ENCODE results near the gene ROCK1.

ROCK1 gene

DNA sequence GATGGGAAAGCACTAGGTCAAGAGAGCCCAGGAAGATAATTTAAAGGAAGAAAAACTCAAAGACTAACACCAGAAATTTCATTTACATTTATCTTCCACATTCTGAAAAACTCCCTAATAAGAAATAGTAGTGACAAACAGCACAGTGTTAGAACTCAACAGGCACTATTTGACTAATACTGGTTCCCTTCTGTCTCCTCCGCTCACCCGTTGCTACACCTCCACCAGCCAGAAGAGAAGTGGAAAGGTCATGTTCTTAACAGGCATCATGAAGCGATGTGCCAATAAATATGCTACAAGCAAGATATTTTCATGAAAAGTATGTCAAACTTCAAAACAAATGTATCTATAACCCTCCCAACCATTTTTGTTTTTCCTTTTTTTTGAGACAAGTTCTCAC lies 5.7 kb downstream of the ROCK1 start:
- no peak for DNase-seq (ENCODE audit: low spot score)

DNA sequence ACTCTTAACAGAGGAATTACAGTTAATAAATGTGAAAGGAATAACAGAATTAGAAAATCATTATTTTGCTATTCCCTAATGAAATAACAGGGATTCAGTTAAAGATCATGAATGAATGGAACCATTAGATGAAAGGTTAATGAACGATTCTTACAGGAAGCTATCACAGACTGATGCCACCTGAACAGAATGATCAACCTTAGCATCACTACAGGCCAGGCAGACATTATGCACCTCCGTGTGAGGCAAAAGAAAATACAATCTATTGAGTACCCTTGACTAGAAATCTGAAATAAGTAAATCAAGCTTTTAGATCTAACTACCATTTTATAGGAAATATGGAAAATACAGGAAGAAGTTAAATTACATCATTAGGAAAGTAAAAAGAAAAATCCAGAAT lies 10.4 kb downstream of the ROCK1 start:
- DNase-seq (ENCODE audit: low spot score): no peak

DNA sequence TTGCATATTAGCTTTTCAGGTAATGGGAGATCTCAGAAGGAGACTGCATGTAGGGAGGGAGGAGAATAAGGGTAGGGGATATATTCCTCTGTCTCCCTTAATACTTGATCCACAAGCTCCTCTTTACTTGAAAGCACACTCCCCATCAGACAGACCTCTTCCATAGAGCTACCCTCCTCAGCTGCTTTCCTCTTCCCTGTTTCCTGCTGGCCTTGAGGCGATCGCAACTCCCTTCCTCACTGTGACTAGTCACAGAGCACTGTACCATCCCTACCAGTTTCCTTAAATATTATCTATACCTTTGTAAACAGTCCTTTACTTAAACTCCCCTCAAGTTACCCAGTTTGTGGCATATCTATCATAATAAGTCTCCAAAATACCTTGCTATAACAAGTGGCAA lies 10.9 kb downstream of the ROCK1 start:
- no peak for DNase-seq (ENCODE audit: low spot score)

DNA sequence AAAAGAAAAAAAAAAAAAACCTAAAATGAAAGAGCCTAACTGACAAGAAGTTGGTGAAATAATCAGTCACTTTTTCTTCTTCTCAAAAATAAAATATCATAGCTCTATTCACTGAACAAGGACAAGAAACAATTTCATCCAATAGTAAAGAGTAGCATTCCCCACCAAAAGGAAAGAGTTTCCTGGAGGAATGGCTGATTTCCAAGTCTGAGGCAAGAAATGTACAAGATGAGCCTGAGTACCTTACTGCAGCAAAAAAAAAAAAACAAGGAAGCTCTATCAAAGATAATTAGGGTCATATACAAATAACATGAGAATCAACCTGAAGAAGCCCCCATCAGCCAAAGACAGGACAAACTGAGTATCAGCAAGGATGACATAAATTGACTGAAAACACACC lies 11.5 kb downstream of the ROCK1 start:
- DNase-seq (ENCODE audit: low spot score): no peak

DNA sequence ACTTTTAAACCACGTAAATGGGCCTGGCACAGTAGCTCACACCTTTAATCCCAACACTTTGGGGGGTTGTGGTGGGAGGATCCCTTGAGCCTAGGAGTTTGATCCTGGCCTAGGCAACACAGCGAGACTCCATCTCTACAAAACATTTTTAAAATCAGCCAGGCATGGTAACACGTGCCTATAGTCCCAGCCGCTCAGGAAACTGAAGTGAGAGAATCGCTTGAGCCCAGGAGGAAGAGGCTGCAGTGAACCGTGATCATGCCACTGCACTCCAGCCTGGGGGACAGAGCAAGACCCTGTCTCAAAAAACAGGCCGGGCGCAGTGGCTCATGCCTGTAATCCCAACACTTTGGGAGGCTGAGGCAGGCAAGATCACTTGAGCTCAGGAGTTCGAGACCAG lies 12.2 kb downstream of the ROCK1 start:
- no peak for DNase-seq (ENCODE audit: low spot score)

DNA sequence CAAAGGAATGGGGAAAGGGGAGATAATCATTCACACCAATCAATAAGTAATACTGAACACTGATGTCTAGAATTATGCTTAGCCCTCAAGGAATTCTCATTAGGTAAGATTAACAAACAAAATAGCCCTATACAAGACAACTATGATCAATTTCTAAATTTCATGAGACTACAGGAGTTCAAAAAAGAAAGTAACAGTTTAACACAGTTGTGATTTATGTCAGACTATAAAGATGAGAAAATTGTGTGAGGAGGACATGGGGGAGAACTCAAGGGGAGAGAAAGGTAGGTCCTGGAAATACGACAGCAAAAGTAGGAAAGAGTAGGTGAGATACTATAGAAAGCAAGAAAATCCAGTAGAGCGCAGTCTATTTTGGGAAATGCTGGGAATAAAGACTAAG lies 14.9 kb downstream of the ROCK1 start:
- no peak for DNase-seq (ENCODE audit: low spot score)

DNA sequence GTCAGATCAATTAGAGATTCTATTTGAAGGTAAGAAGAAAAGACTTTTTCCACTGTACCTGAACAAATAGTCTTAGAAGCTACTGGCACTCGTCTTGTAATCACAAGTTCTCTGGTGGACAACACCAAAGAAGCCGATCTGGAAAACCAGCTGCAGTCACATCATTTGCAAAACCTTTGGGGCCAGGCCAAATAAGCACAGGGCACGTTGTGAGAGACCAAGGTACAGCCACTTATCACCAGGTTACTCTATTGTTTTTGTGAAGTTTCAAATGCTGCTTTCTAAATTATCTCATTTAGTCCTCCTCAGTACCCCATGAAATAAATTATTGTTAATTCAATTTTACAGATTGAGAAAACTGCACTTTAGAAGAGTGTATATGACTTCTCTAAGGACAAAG lies 18.5 kb downstream of the ROCK1 start:
- no peak for DNase-seq (ENCODE audit: low spot score)

DNA sequence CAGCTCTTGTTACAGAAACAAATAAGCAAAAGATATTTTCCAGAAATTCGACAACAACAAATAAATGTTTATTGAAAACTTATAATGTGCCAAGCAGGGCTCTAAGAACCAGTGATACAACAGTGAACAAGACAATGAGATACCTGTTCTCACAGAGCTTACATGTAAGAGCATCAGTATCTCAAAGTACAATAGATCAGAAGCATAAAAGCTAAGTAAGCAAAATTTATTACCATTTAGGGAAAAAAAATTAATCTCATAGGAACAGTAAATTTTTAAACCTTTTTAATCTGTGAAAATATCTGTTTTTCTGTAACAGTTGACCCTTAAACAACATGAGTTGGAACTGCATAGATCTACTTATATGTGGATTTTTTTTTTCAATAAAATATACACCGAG lies 20.9 kb downstream of the ROCK1 start:
- no peak for DNase-seq (ENCODE audit: low spot score)

DNA sequence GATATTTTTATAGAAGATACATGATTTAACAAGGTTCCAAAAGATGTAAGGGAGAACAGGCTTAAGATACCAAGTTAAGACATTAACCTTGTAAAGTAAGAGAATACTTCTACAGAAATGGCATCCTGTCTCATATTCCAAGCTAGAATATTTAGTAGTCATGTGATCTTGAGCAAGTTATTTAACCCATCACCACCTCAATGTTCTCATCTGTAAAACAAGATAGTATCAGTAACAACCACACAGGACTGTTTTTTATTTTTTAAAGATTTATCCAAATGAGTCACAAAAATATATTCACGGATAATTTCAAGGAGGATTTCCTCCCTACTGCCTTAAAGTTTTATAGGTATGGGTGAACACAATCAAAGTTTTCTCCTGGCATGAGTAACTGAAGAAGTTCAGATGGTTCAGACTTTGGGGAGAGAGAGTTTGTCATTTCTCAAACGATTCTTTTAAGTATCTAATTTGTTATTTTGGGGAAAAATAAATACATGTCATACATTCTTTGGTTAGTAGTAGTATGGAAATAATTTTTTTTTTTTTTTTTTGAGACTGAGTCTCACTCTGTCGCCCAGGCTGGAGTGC lies 25.9 kb downstream of the ROCK1 start:
- DNase-seq (ENCODE audit: low spot score): no peak

DNA sequence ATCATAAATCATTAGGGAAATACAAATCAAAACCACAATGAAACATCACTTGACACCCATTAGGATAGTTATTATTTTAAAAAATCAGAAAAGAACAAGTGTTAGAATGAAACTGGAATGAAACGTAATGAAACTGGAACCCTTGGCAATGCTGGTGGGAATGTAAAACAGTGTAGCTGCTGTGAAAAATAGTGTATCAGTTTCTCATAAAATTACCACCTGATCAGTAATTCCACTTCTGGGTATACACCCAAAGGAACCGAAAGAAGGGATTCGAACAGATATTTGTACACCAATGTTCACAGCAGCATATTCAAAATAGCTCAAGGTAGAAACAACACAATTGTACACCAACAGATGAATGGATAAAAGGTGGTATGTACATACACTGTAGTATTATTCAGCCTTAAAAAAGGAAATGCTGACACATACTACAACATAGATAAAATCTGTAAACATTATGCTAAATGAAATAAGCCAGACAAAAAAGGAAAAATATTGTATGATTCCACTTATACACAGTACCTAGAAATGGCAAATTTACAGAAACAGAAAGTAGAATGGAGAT lies 27.0 kb downstream of the ROCK1 start:
- no peak for DNase-seq (ENCODE audit: low spot score)

DNA sequence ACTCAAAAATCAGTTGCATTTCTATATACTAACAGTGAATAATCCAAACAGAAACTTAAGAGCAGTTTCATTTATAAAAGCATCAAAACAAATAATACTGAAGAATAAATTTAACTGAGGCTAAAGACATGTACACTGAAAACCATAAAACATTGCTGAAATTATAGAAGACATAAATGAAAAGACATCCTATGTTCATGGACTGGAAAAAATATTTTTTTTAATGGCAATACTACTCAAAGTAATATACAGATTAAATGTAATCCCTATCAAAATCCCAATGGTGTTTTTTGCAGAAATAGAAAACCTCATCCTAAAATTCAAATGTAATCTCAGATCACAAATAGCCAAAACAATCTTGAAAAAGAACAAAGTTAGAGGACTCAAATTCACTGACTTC lies 28.6 kb downstream of the ROCK1 start:
- DNase-seq (ENCODE audit: low spot score): no peak

DNA sequence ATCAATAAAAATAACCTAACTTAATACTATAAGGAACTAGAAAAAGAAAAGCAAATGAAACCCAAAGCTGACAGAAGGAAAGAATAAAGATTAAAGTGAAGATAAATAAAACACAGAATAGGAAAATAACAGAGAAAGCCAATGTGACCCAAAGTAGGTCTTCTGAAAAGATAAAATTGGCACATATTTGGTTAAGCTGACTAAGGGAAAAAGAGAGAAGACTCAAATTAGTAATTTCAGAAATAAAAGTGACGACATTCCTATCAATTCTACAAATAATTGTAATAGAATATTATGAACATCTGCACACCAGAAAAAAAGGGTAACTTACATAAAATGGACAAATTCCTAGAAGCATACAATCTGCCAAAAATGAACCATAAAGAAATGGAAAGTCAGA lies 30.2 kb downstream of the ROCK1 start:
- no peak for DNase-seq (ENCODE audit: low spot score)

DNA sequence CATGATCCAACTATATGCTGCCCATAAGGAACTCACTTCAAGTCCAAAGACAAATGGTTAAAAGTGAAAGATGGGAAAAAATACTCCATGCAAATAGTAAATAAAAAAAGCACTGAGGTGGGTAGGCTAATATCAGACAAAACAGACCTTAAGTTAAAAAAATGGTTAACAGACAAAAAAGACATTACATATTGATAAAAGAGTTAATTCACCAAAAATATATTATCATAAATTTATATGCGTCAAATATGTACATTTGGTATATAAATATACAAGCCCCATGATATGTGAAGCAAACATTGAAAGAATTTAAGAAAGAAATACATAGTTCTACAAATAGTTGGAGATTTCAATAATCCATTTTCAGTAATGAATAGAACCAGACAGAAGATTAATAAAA lies 31.0 kb downstream of the ROCK1 start:
- no peak for DNase-seq (ENCODE audit: low spot score)

DNA sequence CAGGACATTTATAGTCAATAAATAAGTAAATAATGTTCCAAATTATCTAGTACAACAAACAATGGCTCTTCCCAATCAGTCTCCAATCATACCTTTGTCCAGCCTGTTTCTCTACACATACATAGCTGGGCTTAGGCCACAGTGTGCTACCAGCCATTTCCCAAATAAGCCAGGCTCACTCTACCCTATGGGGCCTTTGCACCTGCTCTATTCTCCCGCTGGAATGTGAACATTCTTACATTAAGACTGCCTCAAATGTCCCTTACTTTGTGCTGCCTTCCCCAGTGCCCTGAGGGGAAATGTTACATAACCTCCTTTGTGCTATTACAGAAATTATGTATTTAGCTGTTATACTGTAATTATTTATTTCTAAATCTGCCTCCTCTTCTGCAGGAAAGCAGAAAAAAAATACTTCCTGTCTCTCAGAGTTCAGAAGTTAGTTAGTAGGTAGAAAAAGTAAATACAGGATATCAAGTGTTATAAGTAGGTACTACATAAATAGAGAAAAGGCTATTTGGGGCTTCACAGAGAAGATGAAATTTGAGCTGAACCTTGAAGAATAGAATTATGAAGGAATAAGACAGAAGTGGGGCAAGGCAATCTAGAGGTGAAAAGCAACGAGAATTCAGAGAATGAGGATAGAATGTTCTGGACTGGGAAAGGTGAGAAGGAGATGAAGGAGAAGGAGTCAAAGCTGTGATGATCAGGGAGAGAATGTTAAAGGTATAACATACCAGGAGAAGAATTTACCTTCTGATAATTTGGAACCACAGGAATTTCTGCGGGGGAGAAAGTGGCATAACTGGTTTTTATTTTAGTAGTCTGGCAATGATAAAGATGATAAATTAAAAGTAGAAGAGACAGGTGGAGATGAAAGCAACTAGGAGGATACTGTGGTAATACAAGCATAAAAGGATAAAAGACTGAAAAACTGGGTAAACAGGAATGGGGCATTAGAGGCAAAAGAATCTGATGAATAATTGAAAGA lies 37.0 kb downstream of the ROCK1 start:
- peak; percentile 46 for DNase-seq (ENCODE audit: low spot score)

DNA sequence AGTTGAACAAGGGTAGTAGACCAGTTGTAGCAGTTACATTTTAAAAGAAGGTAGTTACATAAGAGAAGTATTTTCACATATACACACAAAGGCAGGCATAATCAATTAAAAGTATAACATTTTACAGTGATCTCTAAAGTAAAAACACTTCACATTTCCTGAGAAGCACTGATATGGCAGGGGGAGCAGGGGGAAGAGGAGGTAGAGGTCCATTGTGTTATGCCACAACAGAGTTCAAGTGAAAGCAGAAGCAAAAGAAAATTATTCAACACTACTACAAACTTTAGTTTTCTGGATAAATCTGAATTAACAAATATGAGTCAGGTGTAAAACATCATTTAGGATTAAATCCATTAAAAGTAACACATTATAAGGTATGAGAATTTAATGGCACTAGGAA lies 38.4 kb downstream of the ROCK1 start:
- no peak for DNase-seq (ENCODE audit: low spot score)

DNA sequence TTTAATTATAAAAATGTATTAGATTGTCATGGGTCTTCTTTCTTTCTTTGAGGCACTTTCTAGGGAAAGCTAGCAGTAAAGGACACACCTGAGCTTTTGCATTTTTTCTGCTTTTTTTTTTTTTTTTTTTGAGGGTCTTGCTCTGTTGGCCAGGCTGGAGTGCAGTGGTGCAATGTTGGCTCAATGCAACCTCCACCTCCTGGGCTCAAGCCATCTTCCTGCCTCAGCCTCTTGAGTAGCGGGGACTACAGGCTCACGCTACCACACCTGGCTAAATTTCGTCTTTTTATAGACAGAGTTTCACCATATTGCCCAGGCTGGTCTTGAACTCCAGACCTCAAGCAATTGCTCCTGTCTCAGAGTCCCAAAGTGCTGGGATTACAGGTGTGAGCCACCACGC lies 40.5 kb downstream of the ROCK1 start:
- no peak for DNase-seq (ENCODE audit: low spot score)

DNA sequence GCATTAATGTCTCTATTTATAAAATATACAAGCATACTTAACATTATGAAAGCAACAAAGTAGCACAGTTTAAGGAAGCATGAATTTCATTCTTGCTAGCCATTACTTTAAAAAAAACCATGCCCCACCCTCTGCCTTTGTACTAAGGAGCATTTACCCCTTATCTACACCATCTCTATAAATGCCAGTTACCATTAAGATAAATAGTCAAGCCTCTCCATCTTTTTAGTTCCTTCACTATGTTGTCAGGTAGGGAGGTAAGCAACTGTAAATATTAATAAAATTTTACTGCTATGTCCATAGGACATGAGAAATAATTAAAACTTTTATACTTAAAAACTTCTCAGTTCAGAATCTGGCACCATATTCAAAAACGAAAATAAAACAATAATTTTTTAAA lies 42.1 kb downstream of the ROCK1 start:
- DNase-seq (ENCODE audit: low spot score): no peak

DNA sequence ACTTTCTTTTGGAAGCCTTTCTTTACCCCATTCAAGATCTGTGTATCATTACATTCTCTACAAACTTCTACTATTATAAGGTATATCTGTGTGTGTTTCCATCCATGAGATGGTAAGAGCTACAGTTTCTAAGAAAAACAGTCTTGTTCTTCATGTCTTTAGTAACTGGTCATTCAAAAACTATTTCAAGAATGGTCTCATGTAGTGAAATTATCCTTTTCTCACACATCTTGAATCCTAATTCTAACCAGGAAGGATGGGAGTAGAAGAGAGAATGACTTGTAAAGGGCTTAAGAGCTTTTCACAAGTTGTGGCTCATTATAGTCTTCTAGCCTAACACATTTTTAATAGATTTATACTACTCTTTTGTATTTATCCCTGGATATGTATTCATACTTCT lies 47.3 kb downstream of the ROCK1 start:
- no peak for DNase-seq (ENCODE audit: low spot score)

DNA sequence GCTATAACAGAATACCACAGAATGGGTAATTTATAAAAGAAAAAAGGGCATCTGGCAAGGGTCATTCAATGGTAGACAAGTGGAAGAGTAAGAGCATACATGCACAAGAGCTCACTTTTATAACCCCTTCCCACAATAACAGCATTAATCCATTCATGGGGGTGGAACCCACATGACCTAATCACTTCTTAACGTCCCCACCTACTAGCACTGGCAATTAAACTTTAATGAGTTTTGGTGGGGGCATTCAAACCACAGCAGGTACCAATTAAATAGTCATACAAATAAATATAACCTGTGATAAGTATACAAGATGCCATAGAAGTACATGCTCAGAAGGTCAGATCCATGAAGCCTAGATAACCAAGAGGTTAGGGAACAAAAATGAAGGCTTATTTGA lies 48.6 kb downstream of the ROCK1 start:
- no peak for DNase-seq (ENCODE audit: low spot score)

DNA sequence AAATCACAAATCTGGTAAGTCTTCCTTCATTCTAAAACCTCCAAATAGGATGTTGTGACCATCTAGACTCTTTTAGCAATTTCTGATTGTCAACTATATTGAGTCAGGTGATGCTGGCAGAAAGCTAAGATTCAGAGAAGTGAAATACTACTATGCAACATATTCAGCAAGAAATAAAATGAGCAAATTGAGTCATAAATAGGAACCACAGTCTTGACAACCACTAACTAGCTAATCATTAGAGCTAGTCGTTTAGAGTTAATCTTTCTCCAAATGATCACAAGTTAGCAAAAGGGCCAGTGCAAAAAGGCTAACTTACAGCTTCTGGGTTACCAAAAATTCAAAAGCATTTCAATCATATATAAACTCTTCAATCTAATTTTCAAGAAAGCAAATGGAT lies 54.5 kb downstream of the ROCK1 start:
- DNase-seq (ENCODE audit: low spot score): no peak

DNA sequence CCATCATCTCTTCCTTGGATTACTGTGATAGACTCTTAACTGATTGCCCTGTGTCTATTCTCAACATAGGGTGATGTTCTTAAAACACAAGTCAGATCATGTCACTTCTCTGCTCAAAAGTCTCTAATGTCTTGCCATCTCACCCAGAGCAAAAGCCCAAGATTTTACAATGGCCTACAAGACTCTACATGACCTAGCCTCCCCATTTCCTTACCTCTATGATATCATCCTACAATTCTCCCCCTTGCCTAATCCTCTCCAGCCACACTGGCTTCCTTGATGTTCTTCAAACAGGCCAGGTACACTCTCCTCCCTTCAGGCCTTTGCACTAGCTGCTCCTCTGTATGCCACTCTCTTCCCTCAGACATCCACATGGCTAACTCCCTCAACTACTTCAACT lies 55.1 kb downstream of the ROCK1 start:
- DNase-seq (ENCODE audit: low spot score): no peak

DNA sequence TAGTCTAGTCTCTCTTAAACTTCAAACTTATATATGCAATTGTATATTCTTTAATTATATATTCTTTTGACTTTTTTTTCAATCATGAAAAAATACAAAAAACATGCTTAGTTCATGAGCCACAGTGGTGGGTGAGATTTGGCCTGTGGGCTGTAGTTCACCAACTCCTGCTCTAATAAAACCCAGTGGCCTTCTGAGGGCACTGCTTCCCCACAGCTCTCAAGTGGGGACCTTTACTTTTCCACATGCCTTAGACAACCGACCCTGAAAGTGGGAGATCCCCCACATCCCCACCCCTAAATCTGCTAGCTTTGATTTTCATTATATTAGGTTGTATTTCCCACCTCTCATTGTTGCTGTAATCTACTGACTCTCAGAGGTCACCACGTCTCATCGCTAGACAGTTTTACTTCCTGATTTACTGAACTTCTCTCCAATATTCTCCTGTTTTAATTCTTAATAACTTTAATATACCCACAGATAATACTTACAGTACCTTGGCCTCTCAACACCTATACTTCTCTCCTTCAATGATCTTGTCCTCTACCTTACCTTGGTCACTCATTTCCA lies 57.3 kb downstream of the ROCK1 start:
- no peak for DNase-seq (ENCODE audit: low spot score)

DNA sequence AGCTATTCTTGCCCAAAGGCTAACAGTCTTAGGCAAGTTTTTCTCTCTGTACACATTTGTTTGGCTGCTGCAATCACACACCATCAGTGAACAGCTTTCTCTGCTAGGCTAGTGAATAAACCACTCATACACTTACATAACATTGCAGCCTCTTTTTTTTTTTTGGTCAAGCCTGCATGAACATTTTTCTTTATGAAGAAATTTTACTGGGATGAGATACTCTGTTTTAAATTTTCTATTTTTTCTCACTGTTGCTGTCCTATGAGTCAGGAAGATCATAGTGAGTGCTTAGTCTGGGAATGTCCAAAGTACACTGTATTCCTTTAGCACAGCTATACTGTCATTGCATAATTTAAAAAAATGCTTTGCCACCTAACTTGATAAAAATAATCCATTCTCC lies 58.5 kb downstream of the ROCK1 start:
- DNase-seq (ENCODE audit: low spot score): no peak

All from SW480 (cell line).